ENCODE data around the gene AP1S1. TPM values are rescaled to one million over a fixed set of nuclear protein-coding genes. Genes with fewer than 3 reads are reported as not detected.
"Not testable (repeated sequence)": the region's sequence is repeated elsewhere in the genome, so short reads cannot be mapped to it uniquely, and the experiment has no call there.

The AP1S1 gene
- total RNA-seq, 3 donors from 2014 or later, result 29.6 to 55.7 (median 44.6) TPM

DNA sequence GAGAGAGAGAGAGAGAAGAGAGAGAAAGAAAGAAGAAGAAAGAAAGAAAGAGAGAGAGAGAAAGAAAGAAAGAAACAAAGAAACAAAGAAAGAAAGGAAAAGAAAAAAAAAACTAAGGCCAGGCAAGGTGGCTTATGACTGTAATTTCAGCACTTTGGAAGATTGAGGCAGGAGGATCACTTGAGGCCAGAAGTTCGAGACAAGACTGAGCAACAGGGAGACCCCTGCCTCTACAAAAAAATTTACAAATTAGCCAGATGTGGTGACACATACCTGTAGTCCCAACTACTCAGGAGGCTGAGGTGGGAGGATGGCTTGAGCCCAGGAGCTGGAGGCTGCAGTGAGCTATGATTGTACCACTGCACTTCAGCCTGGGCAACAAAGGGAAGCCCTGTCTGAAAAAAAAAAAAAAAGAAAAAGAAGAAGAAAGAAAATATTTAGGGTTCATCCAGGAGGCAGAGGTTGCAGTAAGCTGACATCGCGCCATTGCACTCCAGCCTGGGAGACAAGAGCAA, 24.6 kb upstream of the AP1S1 start:
- Histone ChIP-seq H3K36me3 (no peaks in the 10 kb centered on the region), H3K4me1 (no peaks in the 10 kb centered on the region), H3K27ac (no peak overlapping the region), H3K9me3 (no peaks in the 10 kb centered on the region), H3K4me3 (no peak overlapping the region), H3K27me3 (no peaks in the 10 kb centered on the region)
- no peak for DNase-seq (ENCODE audit: low spot score in 2 of 2)
- intact Hi-C loops (cut with DNase I; ENCODE audit: low total_unique reads), result no loop called here
- TF ChIP-seq POLR2AphosphoS5 (IDR thresholded peaks at IDR 0.05) (no peak), POLR2A (IDR thresholded peaks at IDR 0.05) (no peak)
- TF ChIP-seq, protein P1, sequence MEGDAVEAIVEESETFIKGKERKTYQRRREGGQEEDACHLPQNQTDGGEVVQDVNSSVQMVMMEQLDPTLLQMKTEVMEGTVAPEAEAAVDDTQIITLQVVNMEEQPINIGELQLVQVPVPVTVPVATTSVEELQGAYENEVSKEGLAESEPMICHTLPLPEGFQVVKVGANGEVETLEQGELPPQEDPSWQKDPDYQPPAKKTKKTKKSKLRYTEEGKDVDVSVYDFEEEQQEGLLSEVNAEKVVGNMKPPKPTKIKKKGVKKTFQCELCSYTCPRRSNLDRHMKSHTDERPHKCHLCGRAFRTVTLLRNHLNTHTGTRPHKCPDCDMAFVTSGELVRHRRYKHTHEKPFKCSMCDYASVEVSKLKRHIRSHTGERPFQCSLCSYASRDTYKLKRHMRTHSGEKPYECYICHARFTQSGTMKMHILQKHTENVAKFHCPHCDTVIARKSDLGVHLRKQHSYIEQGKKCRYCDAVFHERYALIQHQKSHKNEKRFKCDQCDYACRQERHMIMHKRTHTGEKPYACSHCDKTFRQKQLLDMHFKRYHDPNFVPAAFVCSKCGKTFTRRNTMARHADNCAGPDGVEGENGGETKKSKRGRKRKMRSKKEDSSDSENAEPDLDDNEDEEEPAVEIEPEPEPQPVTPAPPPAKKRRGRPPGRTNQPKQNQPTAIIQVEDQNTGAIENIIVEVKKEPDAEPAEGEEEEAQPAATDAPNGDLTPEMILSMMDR (IDR thresholded peaks at IDR 0.05), result no peak

DNA sequence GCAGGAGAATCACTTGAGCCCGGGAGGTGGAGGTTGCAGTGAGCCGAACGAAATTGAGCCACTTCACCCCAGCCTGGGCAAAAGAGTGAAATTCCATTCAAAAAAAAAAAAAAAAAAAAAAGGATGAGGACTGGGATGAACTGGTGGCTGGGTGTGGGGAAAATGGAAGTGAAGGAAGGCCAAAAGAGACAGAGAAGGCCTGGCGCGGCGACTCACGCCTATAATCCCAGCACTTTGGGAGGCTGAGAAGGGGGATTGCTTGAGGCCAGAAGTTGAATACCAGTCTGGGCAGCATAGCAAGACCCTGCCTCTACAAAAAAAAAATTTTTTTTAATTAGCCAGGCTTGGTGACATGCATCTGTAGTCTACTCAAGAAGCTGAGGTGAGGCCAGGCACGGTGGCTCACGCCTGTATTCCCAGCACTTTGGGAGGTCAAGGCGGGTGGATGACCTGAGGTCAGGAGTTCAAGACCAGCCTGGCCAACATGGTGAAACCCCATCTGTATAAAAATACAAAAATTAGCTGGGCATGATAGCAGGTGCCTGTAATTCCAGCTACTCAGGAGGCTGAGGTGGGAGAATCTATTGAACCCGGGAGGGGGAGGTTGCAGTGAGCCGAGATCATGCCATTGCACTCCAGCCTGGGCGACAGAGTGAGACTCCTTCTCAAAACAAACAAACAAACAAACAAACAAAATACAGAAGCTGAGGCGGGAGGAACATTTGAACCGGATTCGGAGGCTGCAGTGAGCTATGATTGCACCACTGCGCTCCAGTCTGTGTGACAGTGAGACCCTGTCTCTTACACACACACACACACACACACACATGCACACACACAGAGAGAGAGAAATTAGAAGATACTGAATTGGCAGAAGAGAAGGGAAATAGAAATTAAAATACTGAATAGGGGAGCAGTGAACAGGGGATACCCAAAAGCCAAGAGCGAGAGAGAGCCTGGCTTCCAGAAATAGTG, 21.4 kb upstream of the AP1S1 start:
- H3K9me3 ChIP-seq; H3K36me3 ChIP-seq; intact Hi-C loops (cut with DNase I; ENCODE audit: low total_unique reads); DNase-seq (ENCODE audit: low spot score in 2 of 2); H3K4me3 ChIP-seq; H3K4me1 ChIP-seq; H3K27ac ChIP-seq; H3K27me3 ChIP-seq: not testable (repeated sequence)

DNA sequence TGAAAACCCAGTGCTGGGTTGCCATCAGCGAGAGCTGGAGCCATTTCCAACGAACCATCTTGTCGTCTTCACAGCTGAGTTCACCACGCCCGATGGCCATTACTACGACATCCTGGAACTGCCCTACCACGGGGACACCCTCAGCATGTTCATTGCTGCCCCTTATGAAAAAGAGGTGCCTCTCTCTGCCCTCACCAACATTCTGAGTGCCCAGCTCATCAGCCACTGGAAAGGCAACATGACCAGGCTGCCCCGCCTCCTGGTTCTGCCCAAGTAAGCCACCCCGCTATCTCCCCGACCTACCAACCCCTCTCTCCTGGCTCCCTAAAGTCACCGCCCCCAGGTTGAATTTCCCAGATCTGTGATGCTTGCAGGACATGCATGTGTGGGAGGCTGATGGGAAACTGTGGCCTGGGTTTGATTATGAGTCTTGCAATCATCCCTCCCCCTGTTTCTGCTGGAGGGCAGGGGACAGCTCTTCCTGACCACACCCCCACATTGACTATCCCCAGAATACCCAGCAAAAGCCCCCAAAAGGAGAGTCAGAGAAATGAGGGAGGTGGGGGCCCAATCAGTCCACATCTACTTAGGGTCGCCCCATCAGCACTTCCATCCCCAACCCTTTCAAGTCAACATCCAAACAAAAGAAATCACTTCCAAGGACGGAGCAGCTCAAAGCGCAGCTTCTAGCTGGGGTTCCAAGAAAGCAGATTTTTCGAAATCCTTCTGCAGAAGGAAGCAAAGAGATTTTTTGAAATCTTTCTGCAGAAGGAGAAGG, 20.5 kb upstream of the AP1S1 start:
- H3K27ac ChIP-seq, result peak overlapping the region in 1 of 2 donors; percentile 70
- intact Hi-C loops (cut with DNase I; ENCODE audit: low total_unique reads), result no loop called here
- no peak for TF ChIP-seq POLR2A (IDR thresholded peaks at IDR 0.05)
- TF ChIP-seq, protein P1 (IDR thresholded peaks at IDR 0.05), result no peak
- TF ChIP-seq POLR2AphosphoS5 (IDR thresholded peaks at IDR 0.05), result no peak
- no peaks in the 10 kb centered on the region for H3K4me1 ChIP-seq
- H3K27me3 ChIP-seq, result no peaks in the 10 kb centered on the region
- H3K4me3 ChIP-seq, result no peak overlapping the region
- H3K36me3 ChIP-seq, result no peaks in the 10 kb centered on the region
- H3K9me3 ChIP-seq, result no peaks in the 10 kb centered on the region
- no peak for DNase-seq (ENCODE audit: low spot score in 2 of 2)

DNA sequence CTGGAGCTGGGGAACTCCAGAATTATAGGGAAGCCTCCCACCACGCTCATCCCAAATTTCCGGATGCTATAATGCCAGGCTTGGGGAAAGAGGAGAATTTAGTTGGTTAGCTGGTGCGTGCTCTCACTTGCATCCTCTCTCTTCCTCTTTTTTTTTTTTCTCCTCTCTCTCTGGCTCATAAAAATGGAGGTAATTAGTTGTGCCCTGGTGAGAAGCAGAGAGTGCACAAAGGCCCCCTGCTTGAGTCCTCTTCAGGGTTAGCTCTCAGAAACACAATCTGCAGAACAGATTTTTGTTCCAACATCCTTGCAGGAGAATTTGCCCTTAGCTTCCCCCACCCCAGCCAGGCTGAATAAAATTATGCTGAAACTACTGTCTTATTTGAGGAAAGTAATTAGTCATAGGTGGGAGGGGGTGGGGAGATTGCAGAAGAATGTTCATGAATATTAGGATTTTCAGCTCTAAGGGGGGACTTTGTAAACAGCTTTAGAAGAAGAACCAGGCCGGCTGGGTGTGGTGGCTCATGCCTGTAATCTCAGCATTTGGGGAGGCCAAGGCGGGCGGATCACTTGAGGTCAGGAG, 19.8 kb upstream of the AP1S1 start:
- H3K4me3 ChIP-seq, result no peak overlapping the region

More for the DNA sequence above, 19.8 kb upstream of the AP1S1 start:
- Histone ChIP-seq H3K27me3 (no peaks in the 10 kb centered on the region), H3K36me3 (no peaks in the 10 kb centered on the region), H3K4me1 (no peaks in the 10 kb centered on the region), H3K9me3 (no peaks in the 10 kb centered on the region), H3K27ac (peak overlapping the region in 1 of 2 donors; percentile 55)
- TF ChIP-seq POLR2A (IDR thresholded peaks at IDR 0.05), result no peak
- no peak for TF ChIP-seq POLR2AphosphoS5 (IDR thresholded peaks at IDR 0.05)
- TF ChIP-seq, protein P1 (IDR thresholded peaks at IDR 0.05), result no peak
- intact Hi-C loops (cut with DNase I; ENCODE audit: low total_unique reads), result no loop called here
- DNase-seq (ENCODE audit: low spot score in 2 of 2), result no peak

Measured in breast epithelium (tissue), 4 donors.